ENCODE data around the gene C1R.

The C1R gene

DNA sequence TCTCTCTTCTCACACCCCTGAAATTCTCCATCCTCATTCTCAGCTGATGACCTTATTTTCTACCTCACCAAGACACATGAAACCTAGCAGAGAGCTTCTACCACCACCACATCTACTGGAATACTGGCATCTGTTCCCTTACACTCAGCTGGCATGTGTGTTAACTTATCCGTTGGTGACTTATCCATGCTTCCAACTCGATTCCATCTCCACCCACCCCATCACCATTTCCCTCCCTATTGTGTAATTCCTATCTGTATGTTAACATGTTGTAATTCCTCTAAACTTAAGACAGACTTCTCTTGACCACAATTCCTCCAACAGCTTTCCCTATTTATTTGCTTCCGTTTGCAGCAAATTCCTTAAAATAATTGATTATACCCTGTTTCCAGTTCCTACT, 16.3 kb downstream of the C1R start:
- Histone ChIP-seq H3K36me3 (ENCODE audit: low read depth) (peaks cover 3% of the 10 kb centered on the region; the same call in 1 of the 2 replicates), H3K4me1 (ENCODE audit: insufficient read depth, poor library complexity, severe bottlenecking) (peaks cover 18% of the 10 kb centered on the region), H3K4me3 (ENCODE audit: severe bottlenecking) (no peak overlapping the region), H3K27ac (ENCODE audit: poor library complexity, severe bottlenecking) (no peak overlapping the region), H3K27me3 (ENCODE audit: insufficient read depth, poor library complexity, severe bottlenecking) (no peaks in the 10 kb centered on the region), H3K9me3 (ENCODE audit: severe bottlenecking) (no peaks in the 10 kb centered on the region)
- no peak for DNase-seq (ENCODE audit: low spot score)
- ATAC-seq (ENCODE audit: low read depth): no peak
- TF ChIP-seq CTCF (IDR thresholded peaks at IDR 0.05; ENCODE audit: poor library complexity, severe bottlenecking): no peak

GRCh38 chr12:7075518-7075917, 16.7 kb downstream of the C1R start:
- TF ChIP-seq CTCF (IDR thresholded peaks at IDR 0.05; ENCODE audit: poor library complexity, severe bottlenecking): no peak
- no peak overlapping the region for H3K4me3 ChIP-seq (ENCODE audit: severe bottlenecking)
- H3K9me3 ChIP-seq (ENCODE audit: severe bottlenecking): no peaks in the 10 kb centered on the region
- H3K36me3 ChIP-seq (ENCODE audit: low read depth): no peaks in the 10 kb centered on the region
- ATAC-seq (ENCODE audit: low read depth) (no peak), DNase-seq (ENCODE audit: low spot score) (no peak)
- H3K27me3 ChIP-seq (ENCODE audit: insufficient read depth, poor library complexity, severe bottlenecking): no peaks in the 10 kb centered on the region
- H3K27ac ChIP-seq (ENCODE audit: poor library complexity, severe bottlenecking): no peak overlapping the region
- peaks cover 18% of the 10 kb centered on the region for H3K4me1 ChIP-seq (ENCODE audit: insufficient read depth, poor library complexity, severe bottlenecking)

DNA sequence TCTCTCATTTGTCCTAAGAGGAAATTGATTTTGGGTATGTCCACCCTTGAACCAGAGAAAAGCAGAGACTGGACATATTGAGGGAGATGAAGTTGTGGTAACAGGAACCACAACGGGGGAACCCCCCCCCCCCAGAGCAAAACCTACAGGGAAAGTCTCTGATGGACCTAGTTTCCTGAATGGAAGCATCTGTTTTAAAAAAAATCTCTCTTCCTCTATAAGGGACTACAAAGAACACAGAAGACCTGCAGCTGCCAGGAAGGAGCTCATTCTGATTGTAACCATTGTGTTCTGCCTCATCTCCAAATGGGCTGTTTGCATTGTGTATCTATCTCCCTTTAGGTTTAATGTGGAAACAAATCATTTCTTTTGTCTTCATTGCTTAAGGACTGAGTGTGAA, 18.3 kb downstream of the C1R start:
- no peaks in the 10 kb centered on the region for H3K27me3 ChIP-seq (ENCODE audit: insufficient read depth, poor library complexity, severe bottlenecking)
- no peaks in the 10 kb centered on the region for H3K9me3 ChIP-seq (ENCODE audit: severe bottlenecking)
- H3K36me3 ChIP-seq (ENCODE audit: low read depth): no peaks in the 10 kb centered on the region
- DNase-seq (ENCODE audit: low spot score) (no peak), ATAC-seq (ENCODE audit: low read depth) (no peak)
- H3K4me3 ChIP-seq (ENCODE audit: severe bottlenecking): no peak overlapping the region
- H3K4me1 ChIP-seq (ENCODE audit: insufficient read depth, poor library complexity, severe bottlenecking): peaks cover 6% of the 10 kb centered on the region
- TF ChIP-seq CTCF (IDR thresholded peaks at IDR 0.05; ENCODE audit: poor library complexity, severe bottlenecking): no peak
- H3K27ac ChIP-seq (ENCODE audit: poor library complexity, severe bottlenecking): no peak overlapping the region

- no peak for ATAC-seq (ENCODE audit: low read depth)
- TF ChIP-seq CTCF (IDR thresholded peaks at IDR 0.05; ENCODE audit: poor library complexity, severe bottlenecking): no peak
- Histone ChIP-seq H3K27ac (ENCODE audit: poor library complexity, severe bottlenecking) (no peak overlapping the region), H3K9me3 (ENCODE audit: severe bottlenecking) (no peaks in the 10 kb centered on the region), H3K36me3 (ENCODE audit: low read depth) (no peaks in the 10 kb centered on the region), H3K4me3 (ENCODE audit: severe bottlenecking) (no peak overlapping the region), H3K4me1 (ENCODE audit: insufficient read depth, poor library complexity, severe bottlenecking) (no peaks in the 10 kb centered on the region), H3K27me3 (ENCODE audit: insufficient read depth, poor library complexity, severe bottlenecking) (no peaks in the 10 kb centered on the region)
- DNase-seq (ENCODE audit: low spot score): no peak
Measured at GRCh38 chr12:7072554-7072953, 19.7 kb downstream of the C1R start.

GRCh38 chr12:7072035-7072434, 20.2 kb downstream of the C1R start:
- TF ChIP-seq CTCF (IDR thresholded peaks at IDR 0.05; ENCODE audit: poor library complexity, severe bottlenecking): no peak
- Histone ChIP-seq H3K4me3 (ENCODE audit: severe bottlenecking) (no peak overlapping the region), H3K27ac (ENCODE audit: poor library complexity, severe bottlenecking) (no peak overlapping the region), H3K36me3 (ENCODE audit: low read depth) (no peaks in the 10 kb centered on the region), H3K27me3 (ENCODE audit: insufficient read depth, poor library complexity, severe bottlenecking) (no peaks in the 10 kb centered on the region), H3K9me3 (ENCODE audit: severe bottlenecking) (no peaks in the 10 kb centered on the region), H3K4me1 (ENCODE audit: insufficient read depth, poor library complexity, severe bottlenecking) (no peaks in the 10 kb centered on the region)
- DNase-seq (ENCODE audit: low spot score) (no peak), ATAC-seq (ENCODE audit: low read depth) (no peak)

Data from RWPE2 (cell line).